Measurements from ENCODE around the gene WBP2. TPM values are rescaled to one million over a fixed set of nuclear protein-coding genes. Genes with fewer than 3 reads are reported as not detected.

WBP2 gene
- total RNA-seq, result 39.0 and 54.4 TPM in 2 replicates

GRCh38 chr17:75855310-75856061, at the start of gene WBP2:
TSS of gene WBP2 (minus strand) at chr17:75855335. CDS start at chr17:75855297, 38 bp downstream.

GRCh38 chr17:75896415-75897159, 41.5 kb upstream of the WBP2 start, which contains the start of gene TRIM65:
TSS of gene TRIM65 (minus strand) at chr17:75896951. CDS start at chr17:75896937, 14 bp downstream.

GRCh38 chr17:75878174-75878998, 23.3 kb upstream of the WBP2 start, which contains the start of gene TRIM47:
TSS of gene TRIM47 (minus strand) at chr17:75878581. CDS start at chr17:75878548, 33 bp downstream.

GRCh38 chr17:75843577-75844529, 11.3 kb downstream of the WBP2 start, which contains the start of gene UNC13D:
TSS of gene UNC13D (minus strand) at chr17:75844404. CDS start at chr17:75844337, 67 bp downstream.

Other genes with a start within 250 kb of the WBP2 start
- gene SMIM5, start 221.9 kb downstream of the WBP2 start, total RNA-seq, result 2.4 and 2.6 TPM in 2 replicates
- 15.7 and 22.9 TPM in 2 replicates for gene RECQL5, start 188.2 kb downstream of the WBP2 start, total RNA-seq
- gene SAP30BP, start 188.0 kb downstream of the WBP2 start, total RNA-seq, result 37.0 and 56.6 TPM in 2 replicates
- 757 and 873 TPM in 2 replicates for gene ITGB4, start 133.9 kb downstream of the WBP2 start, total RNA-seq
- 28.9 and 35.3 TPM in 2 replicates for gene GALK1, start 90.1 kb downstream of the WBP2 start, total RNA-seq
- gene UNK, start 70.5 kb downstream of the WBP2 start, total RNA-seq, result 12.8 and 21.7 TPM in 2 replicates
- gene UNC13D, start 10.9 kb downstream of the WBP2 start, total RNA-seq, result 9.6 and 10.1 TPM in 2 replicates
- 29.3 and 32.2 TPM in 2 replicates for gene TRIM47, start 23.2 kb upstream of the WBP2 start, total RNA-seq
- gene TRIM65, start 41.6 kb upstream of the WBP2 start, total RNA-seq, result 28.1 and 28.6 TPM in 2 replicates
- gene MRPL38, start 49.5 kb upstream of the WBP2 start, total RNA-seq, result 31.9 and 35.0 TPM in 2 replicates
- gene FBF1, start 85.7 kb upstream of the WBP2 start, total RNA-seq, result 10.6 and 11.6 TPM in 2 replicates
- gene ACOX1, start 123.8 kb upstream of the WBP2 start, total RNA-seq, result 30.5 and 33.6 TPM in 2 replicates
- 13.0 and 20.4 TPM in 2 replicates for gene TEN1, start 123.9 kb upstream of the WBP2 start, total RNA-seq
- 0.56 TPM in 1 of 2 replicates, not detected in the other for gene CDK3, start 145.5 kb upstream of the WBP2 start, total RNA-seq
- 101 and 120 TPM in 2 replicates for gene EVPL, start 172.0 kb upstream of the WBP2 start, total RNA-seq
- gene SRP68, start 217.2 kb upstream of the WBP2 start, total RNA-seq, result 39.3 and 53.4 TPM in 2 replicates
- 0.14 and 0.78 TPM in 2 replicates for gene GALR2, start 219.4 kb upstream of the WBP2 start, total RNA-seq
- not detected in 2 replicates for gene ZACN, start 223.8 kb upstream of the WBP2 start, total RNA-seq
- 36.3 and 55.8 TPM in 2 replicates for gene EXOC7, start 248.5 kb upstream of the WBP2 start, total RNA-seq